Suprapubic skin (tissue), 4 donors: ENCODE measurements around the gene GABRB1. TPM values are rescaled to one million over a fixed set of nuclear protein-coding genes. Genes with fewer than 3 reads are reported as not detected.

Source experiments
- DNase-seq, 2 donors: peaks; one replicate each; pipeline ENCODE4 v3.0.0-alpha.2; 2019; ENCODE audit warnings: low spot score in 2 of 2
- H3K27ac ChIP-seq: fragments of 200-600 bp; sonication (generic); one replicate; pipeline ENCODE4 v1.5.1; 2019
- H3K27me3 ChIP-seq: fragments of 200-600 bp; sonication (generic); one replicate; pipeline ENCODE4 v1.5.1; 2019
- H3K36me3 ChIP-seq: fragments of 200-600 bp; sonication (generic); one replicate; pipeline ENCODE4 v1.5.1; 2019
- H3K4me1 ChIP-seq: fragments of 200-600 bp; sonication (generic); one replicate; pipeline ENCODE4 v1.5.1; 2019
- H3K4me3 ChIP-seq: fragments of 200-600 bp; sonication (generic); one replicate; pipeline ENCODE4 v1.5.1; 2019; ENCODE audit warnings: mild to moderate bottlenecking
- H3K9me3 ChIP-seq: fragments of 200-600 bp; sonication (generic); one replicate; pipeline ENCODE4 v1.5.1; 2019
- CTCF ChIP-seq, 2 donors: fragments of 200-600 bp in 1 of 2; fragments of 450-650 bp in 1 of 2; sonication (generic) in 1 of 2; IDR thresholded peaks; one replicate each; pipeline ENCODE4 v1.5.1; 2016 to 2019; ENCODE audit warnings: antibody characterized with exemption in 2 of 2, mild to moderate bottlenecking in 1 of 2, moderate library complexity in 1 of 2
- EP300 ChIP-seq: sonication (generic); formaldehyde crosslinking; IDR thresholded peaks from one replicate; pipeline ENCODE4 v1.6.1; 2017; ENCODE audit warnings: antibody characterized with exemption
- POLR2A ChIP-seq, 2 donors: fragments of 450-650 bp; IDR thresholded peaks; one replicate each; pipeline ENCODE4 v1.6.1; 2017; ENCODE audit warnings: antibody characterized with exemption in 2 of 2, mild to moderate bottlenecking in 2 of 2, moderate library complexity in 2 of 2
- POLR2AphosphoS5 ChIP-seq, 3 donors: sonication (generic); formaldehyde crosslinking; IDR thresholded peaks; one replicate each; pipeline ENCODE4 v1.6.1; 2017; ENCODE audit warnings: antibody characterized with exemption in 3 of 3
- WGBS: methylation state at CpG from one replicate; pipeline ENCODE4 v1.1.5; 2018; 5-methylcytosine and 5-hydroxymethylcytosine counted together
- total RNA-seq, 4 donors: library from RNA; depleted of rRNA; stranded (reverse); fragments of >200 nt; gene quantifications; one replicate each; pipeline ENCODE4 v1.1.0, GENCODE V29; 2016

Gene GABRB1
- total RNA-seq, 4 donors from 2014 or later = not detected

GRCh38 chr4:47054130-47054529 lies 22.8 kb downstream of the GABRB1 start:
- 82% methylated on average over 3 of the region's 3 CpGs for WGBS
- Histone ChIP-seq H3K27ac (no peak overlapping the region), H3K4me3 (no peak overlapping the region), H3K9me3 (no peaks in the 10 kb centered on the region), H3K4me1 (no peaks in the 10 kb centered on the region), H3K27me3 (no peaks in the 10 kb centered on the region), H3K36me3 (no peaks in the 10 kb centered on the region)
- TF ChIP-seq POLR2A (IDR thresholded peaks at IDR 0.05) (no peak), CTCF (IDR thresholded peaks at IDR 0.05) (no peak), EP300 (no peak), POLR2AphosphoS5 (IDR thresholded peaks at IDR 0.05) (no peak)
- DNase-seq = no peak

GRCh38 chr4:47057991-47058390 lies 26.6 kb downstream of the GABRB1 start:
- 67% methylated on average over 2 of the region's 2 CpGs for WGBS
- H3K4me1 ChIP-seq = no peaks in the 10 kb centered on the region
- DNase-seq = no peak
- TF ChIP-seq POLR2AphosphoS5 (IDR thresholded peaks at IDR 0.05) = no peak
- no peak for TF ChIP-seq EP300
- no peak for TF ChIP-seq CTCF (IDR thresholded peaks at IDR 0.05)
- no peak for TF ChIP-seq POLR2A (IDR thresholded peaks at IDR 0.05)
- H3K4me3 ChIP-seq = no peak overlapping the region
- no peak overlapping the region for H3K27ac ChIP-seq
- no peaks in the 10 kb centered on the region for H3K9me3 ChIP-seq
- no peaks in the 10 kb centered on the region for H3K36me3 ChIP-seq
- H3K27me3 ChIP-seq = no peaks in the 10 kb centered on the region

GRCh38 chr4:47060561-47060960 lies 29.2 kb downstream of the GABRB1 start:
- no peak for DNase-seq
- WGBS = 66% methylated on average over 4 of the region's 4 CpGs
- no peaks in the 10 kb centered on the region for H3K36me3 ChIP-seq
- H3K9me3 ChIP-seq = no peaks in the 10 kb centered on the region
- no peaks in the 10 kb centered on the region for H3K4me1 ChIP-seq
- no peak overlapping the region for H3K27ac ChIP-seq
- H3K27me3 ChIP-seq = no peaks in the 10 kb centered on the region
- TF ChIP-seq POLR2A (IDR thresholded peaks at IDR 0.05) = no peak
- H3K4me3 ChIP-seq = no peak overlapping the region

- WGBS = 60% methylated on average over 3 of the region's 3 CpGs
- Histone ChIP-seq H3K4me3 (no peak overlapping the region), H3K9me3 (no peaks in the 10 kb centered on the region), H3K27ac (no peak overlapping the region), H3K27me3 (no peaks in the 10 kb centered on the region), H3K36me3 (no peaks in the 10 kb centered on the region), H3K4me1 (no peaks in the 10 kb centered on the region)
- DNase-seq = no peak
- no peak for TF ChIP-seq POLR2A (IDR thresholded peaks at IDR 0.05)
- no peak for TF ChIP-seq POLR2AphosphoS5 (IDR thresholded peaks at IDR 0.05)
- no peak for TF ChIP-seq CTCF (IDR thresholded peaks at IDR 0.05)
- no peak for TF ChIP-seq EP300
Measured at GRCh38 chr4:47061435-47061834, 30.1 kb downstream of the GABRB1 start.

- DNase-seq = no peak
- Histone ChIP-seq H3K27me3 (no peaks in the 10 kb centered on the region), H3K4me1 (no peaks in the 10 kb centered on the region), H3K9me3 (no peaks in the 10 kb centered on the region), H3K27ac (no peak overlapping the region), H3K36me3 (no peaks in the 10 kb centered on the region), H3K4me3 (no peak overlapping the region)
- no peak for TF ChIP-seq POLR2AphosphoS5 (IDR thresholded peaks at IDR 0.05)
- no peak for TF ChIP-seq POLR2A (IDR thresholded peaks at IDR 0.05)
- no peak for TF ChIP-seq CTCF (IDR thresholded peaks at IDR 0.05)
- no peak for TF ChIP-seq EP300
- 59% methylated on average over 2 of the region's 2 CpGs for WGBS
Measured at GRCh38 chr4:47065051-47065481, 33.7 kb downstream of the GABRB1 start.

GRCh38 chr4:47068986-47069385 lies 37.6 kb downstream of the GABRB1 start:
- WGBS = 48% methylated on average over 1 of the region's 1 CpG
- no peak for DNase-seq
- Histone ChIP-seq H3K36me3 (no peaks in the 10 kb centered on the region), H3K4me1 (no peaks in the 10 kb centered on the region), H3K4me3 (no peak overlapping the region), H3K27ac (no peak overlapping the region), H3K9me3 (no peaks in the 10 kb centered on the region), H3K27me3 (no peaks in the 10 kb centered on the region)
- no peak for TF ChIP-seq EP300
- no peak for TF ChIP-seq POLR2A (IDR thresholded peaks at IDR 0.05)
- TF ChIP-seq POLR2AphosphoS5 (IDR thresholded peaks at IDR 0.05) = no peak
- no peak for TF ChIP-seq CTCF (IDR thresholded peaks at IDR 0.05)
